HG02943 (cell line): ENCODE data around the gene SIGLEC10.
"Not testable (repeated sequence)": the region's sequence is repeated elsewhere in the genome, so short reads cannot be mapped to it uniquely, and the experiment has no call there.

Experiments
- ATAC-seq: cut with Tn5 transposase; IDR thresholded peaks from one replicate; pipeline ENCODE4 v1.9.1; 2021; ENCODE audit warnings: mild to moderate bottlenecking, low read depth, moderate library complexity; ENCODE audit not compliant: unreplicated experiment

The SIGLEC10 gene

GRCh38 chr19:51397453-51397852, 20.0 kb downstream of the SIGLEC10 start:
- not testable (repeated sequence) for ATAC-seq

GRCh38 chr19:51396175-51396574, 21.3 kb downstream of the SIGLEC10 start:
- no peak for ATAC-seq

GRCh38 chr19:51394050-51394836, 23.2 kb downstream of the SIGLEC10 start:
- peak; percentile 86 for ATAC-seq

GRCh38 chr19:51392701-51393100, 24.7 kb downstream of the SIGLEC10 start:
- no peak for ATAC-seq

GRCh38 chr19:51391073-51391611, 26.3 kb downstream of the SIGLEC10 start:
- no peak for ATAC-seq

- ATAC-seq, result no peak
These were observed 28.3 kb downstream of the SIGLEC10 start for GRCh38 chr19:51389143-51389542.

- no peak for ATAC-seq
These were observed 29.5 kb downstream of the SIGLEC10 start, which contains the start of gene LIM2 for GRCh38 chr19:51387924-51388389. Gene LIM2, minus strand, starts transcription at chr19:51387974. Its CDS starts 531 bp downstream, at chr19:51387443.

GRCh38 chr19:51386882-51387520, 30.4 kb downstream of the SIGLEC10 start:
- ATAC-seq, result no peak

- no peak for ATAC-seq
These were observed 35.4 kb downstream of the SIGLEC10 start for GRCh38 chr19:51382004-51382403.

- ATAC-seq, result no peak
These were observed 37.1 kb downstream of the SIGLEC10 start for GRCh38 chr19:51380379-51380778.

GRCh38 chr19:51377422-51377821, 40.0 kb downstream of the SIGLEC10 start:
- ATAC-seq, result no peak

- ATAC-seq, result no peak
These were observed 41.8 kb downstream of the SIGLEC10 start for GRCh38 chr19:51375504-51376221.

- ATAC-seq, result no peak
These were observed 44.6 kb downstream of the SIGLEC10 start, which contains the start of gene NKG7 for GRCh38 chr19:51372649-51373504. Gene NKG7, minus strand, starts transcription at chr19:51372654. Its CDS starts 119 bp downstream, at chr19:51372535.

- no peak for ATAC-seq
These were observed 45.3 kb downstream of the SIGLEC10 start for GRCh38 chr19:51372021-51372648.

- ATAC-seq, result no peak
These were observed 46.2 kb downstream of the SIGLEC10 start for GRCh38 chr19:51371186-51371690.

- ATAC-seq, result no peak
These were observed 47.2 kb downstream of the SIGLEC10 start for GRCh38 chr19:51370230-51370629.

- ATAC-seq, result no peak
These were observed 48.8 kb downstream of the SIGLEC10 start, which contains the start of gene CLDND2 for GRCh38 chr19:51368366-51369282. Gene CLDND2, minus strand, starts transcription at chr19:51369003. Its CDS starts 426 bp downstream, at chr19:51368577.
